Nucleus accumbens (tissue), 56 donors: ENCODE measurements around the gene TPPP3.
"Not testable (repeated sequence)": the region's sequence is repeated elsewhere in the genome, so short reads cannot be mapped to it uniquely, and the experiment has no call there.

Experiments
- DNase-seq, 56 donors: peaks; one replicate each; lab custom pipeline; 2025; lab: John Stamatoyannopoulos, UW

The TPPP3 gene

GRCh38 chr16:67426950-67427349 lies 33.7 kb upstream of the TPPP3 start:
- no peak for DNase-seq

- DNase-seq: no peak
Measured at GRCh38 chr16:67426022-67426421, 32.7 kb upstream of the TPPP3 start.

DNA sequence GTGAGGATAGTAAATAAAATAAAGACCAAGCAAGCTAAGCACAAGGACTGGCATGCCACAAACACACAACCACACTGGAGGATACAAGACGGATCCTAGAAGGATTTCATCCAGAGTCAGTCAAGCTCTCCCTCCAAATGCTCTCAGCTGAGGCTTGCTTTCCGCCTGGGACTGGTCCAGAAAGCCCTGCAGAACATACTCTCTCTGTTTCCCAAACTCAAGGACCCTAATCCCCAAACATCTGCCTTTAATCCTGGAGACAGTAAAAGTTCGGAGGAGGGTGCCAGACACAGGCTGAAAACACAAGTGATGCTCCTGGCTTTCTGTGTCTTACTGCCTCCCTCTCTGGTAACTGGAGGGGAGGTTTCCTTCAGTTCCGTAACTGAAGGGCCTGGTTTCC lies 32.3 kb upstream of the TPPP3 start:
- no peak for DNase-seq

GRCh38 chr16:67425061-67425460 lies 31.8 kb upstream of the TPPP3 start:
- no peak for DNase-seq

DNA sequence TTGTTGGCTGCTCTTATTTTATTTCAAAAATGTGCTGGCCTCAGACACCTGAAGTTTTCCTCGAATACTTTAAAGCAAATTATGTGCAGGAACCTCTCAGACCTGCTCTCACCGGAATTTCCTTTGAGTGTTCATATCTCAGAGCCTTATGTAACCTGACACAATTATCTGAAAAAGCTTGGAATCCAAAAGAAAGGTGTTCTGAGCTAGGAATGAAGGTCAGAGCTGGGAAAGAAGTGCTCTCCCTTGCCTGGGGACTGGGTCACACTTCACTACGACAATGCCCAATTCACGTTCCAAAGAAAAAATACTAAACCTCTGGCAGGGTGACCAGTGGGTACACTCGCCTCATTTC lies 30.9 kb upstream of the TPPP3 start:
- no peak for DNase-seq

DNA sequence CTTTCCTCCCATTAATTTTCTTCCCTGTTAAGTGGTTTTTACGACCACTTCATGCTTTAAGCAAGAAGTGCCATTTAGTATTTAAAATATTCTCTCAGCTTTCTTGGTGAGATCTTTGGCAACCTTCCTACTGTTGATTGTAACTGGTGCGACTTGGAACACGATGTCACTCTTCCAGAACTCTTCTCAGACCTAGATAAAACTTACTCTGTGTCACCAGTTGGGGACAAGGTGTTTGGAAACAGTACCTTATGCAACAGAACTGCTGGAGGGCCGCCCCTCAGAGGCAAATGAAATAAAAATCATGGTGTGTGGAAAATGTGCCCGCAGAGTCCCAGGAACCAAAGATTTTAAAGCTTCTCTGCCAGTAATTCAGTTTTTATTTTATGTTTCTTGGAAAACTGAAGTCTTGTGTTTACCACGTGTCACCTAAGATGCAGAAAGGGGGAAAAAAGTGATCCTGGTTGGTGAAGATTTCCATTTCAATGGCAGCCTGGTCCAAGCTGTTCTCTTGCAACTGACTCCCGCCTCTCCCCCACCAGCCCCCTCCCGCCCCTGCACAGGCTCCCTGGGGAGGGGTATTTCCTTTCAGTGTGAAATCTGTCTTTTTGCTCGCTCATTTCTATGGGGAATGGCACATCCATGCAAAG lies 30.4 kb upstream of the TPPP3 start:
- DNase-seq: no peak

- no peak for DNase-seq
Measured at GRCh38 chr16:67423015-67423414, 29.7 kb upstream of the TPPP3 start.

GRCh38 chr16:67421030-67421429 lies 27.7 kb upstream of the TPPP3 start:
- DNase-seq: no peak

- no peak for DNase-seq
Measured at GRCh38 chr16:67419931-67420330, 26.6 kb upstream of the TPPP3 start.

- DNase-seq: no peak
Measured at GRCh38 chr16:67419502-67419901, 26.2 kb upstream of the TPPP3 start.

DNA sequence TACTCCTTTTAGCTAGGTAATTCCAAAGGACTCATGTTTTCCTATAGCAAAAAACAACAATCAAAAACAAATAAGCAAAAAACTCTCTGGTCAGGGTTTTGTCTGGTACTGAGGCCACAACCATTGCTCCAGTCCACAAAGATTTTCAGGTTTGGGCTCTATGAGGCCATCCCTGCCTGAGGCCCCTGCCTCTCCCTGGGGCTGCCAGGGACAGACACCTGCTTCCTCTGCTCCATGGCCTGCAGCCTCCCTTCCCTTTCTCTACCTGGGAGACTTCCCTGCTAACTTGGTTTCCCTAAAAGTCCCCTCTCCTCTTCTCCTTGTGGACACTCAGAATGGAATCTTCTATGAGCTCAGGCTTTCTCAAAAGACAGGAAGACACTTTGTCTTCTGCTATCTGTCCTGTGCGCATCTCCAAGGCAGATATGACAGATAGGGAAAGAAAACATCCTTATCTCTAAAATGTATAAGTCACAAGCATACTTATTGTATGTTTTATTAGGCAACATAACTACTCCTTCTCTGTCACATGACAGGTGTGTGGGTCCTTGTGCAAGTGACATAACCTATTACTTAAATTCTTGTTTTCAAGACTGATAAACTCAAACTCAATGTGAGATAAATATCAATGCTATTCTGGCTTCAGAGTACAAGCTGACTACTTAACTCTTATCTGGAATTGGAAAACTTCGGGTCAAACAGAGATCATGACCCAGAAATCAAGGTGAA lies 24.2 kb upstream of the TPPP3 start:
- no peak for DNase-seq

DNA sequence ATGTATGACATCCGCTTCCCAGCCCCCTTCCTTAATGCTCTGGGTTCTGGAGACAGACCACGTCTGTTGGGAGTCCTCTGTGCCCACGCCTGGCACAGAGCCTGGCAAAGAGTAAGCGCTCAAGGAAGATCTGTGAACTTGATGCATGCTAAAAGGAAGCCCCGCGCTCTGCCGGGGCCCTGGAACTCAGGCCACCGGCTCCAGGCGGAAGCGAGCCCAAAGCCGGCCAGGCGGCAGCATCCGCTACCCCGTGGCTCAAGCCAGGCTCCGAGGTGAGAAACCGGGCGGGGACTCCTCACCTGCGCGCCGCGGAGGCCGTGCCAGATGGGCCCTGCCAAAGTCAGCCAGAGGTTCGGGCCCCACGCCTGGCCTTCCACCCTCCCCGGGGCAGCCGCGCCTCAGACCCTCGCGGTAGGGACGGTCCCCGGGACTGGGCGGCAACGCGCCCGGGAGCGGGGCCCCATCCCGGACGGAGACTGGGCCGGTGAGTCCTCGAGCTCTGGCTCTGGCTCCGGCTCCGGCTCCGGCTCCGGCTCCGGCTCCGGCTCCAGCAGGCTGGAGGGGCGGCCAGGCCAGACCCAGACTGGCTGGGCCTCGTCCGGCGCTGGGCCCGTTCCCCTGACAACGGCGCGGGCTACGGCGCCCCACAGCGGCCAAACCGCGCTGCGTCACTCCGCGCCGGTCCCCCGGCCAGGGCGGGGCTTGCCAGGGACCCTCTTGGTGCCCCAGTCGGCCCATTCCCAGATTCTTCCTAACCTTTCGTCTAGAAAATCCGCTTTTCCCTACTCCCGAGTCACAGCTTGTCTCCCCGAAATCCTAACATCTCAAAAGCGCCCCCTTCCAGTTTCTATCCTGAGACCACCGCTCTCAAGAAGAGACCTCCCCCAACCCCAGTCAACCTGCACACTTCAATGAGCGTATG lies 22.8 kb upstream of the TPPP3 start, which contains the start of gene ZDHHC1:
TSS of gene ZDHHC1 (minus strand) at position 606 of the 922 bp plus-strand sequence. CDS start 8,702 bp downstream, outside the sequence.
- DNase-seq: peak in 47 of 56 donors; percentile 19 to 80 (median 54)

DNA sequence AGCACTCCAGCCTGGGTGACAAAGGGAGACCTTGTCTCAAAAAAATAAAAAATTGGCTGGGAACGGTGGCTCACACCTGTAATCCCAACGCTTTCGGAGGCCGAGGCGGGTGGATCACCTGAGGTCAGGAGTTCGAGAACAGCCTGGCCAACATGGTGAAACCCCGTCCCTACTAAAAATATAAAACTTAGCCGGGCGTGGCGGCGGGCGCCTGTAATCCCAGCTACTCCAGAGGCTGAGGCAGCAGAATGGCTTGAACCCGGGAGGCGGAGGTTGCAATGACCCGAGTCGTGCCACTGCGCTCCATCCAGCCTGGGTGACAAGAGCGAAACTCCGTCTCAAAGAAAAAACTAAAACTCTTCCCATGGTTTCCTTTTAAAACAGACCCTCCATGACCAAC lies 22.1 kb upstream of the TPPP3 start:
- not testable (repeated sequence) for DNase-seq

GRCh38 chr16:67413978-67414911 lies 20.9 kb upstream of the TPPP3 start:
- no peak for DNase-seq

DNA sequence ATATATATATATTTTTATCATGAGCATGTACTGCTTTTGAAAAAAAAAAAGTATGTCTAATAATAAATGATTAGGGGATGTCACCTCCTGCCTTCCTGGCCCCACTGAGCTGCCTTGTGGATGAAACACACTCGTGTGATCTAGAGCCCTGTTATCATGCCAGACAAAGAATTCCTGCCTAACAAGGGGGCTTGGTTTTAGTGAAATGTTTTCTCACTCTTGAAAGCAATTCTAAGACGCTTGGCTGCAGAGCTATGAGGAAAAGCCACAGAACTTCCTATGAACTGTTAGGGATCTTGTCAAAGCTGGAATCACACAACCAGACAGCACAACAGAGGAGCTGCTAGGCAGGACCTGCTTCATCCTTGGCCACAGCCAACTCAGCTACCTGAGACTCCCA lies 19.0 kb upstream of the TPPP3 start:
- no peak for DNase-seq

- DNase-seq: no peak
Measured at GRCh38 chr16:67411339-67411738, 18.0 kb upstream of the TPPP3 start.

GRCh38 chr16:67409631-67410030 lies 16.3 kb upstream of the TPPP3 start:
- DNase-seq: no peak

- no peak for DNase-seq
Measured at GRCh38 chr16:67407788-67408452, 14.6 kb upstream of the TPPP3 start.

GRCh38 chr16:67407176-67407787 lies 14.0 kb upstream of the TPPP3 start:
- no peak for DNase-seq
